Upper lobe of left lung (tissue), 6 donors: ENCODE results near the gene RBM33. TPM values are rescaled to one million over a fixed set of nuclear protein-coding genes. Genes with fewer than 3 reads are reported as not detected.

ENCODE experiments used
- ATAC-seq, 2 donors: fragments of 200-7000 bp; cut with Tn5 transposase; one replicate each; pipeline ENCODE4 v1.9.1; 2022; ENCODE audit warnings: mild to moderate bottlenecking in 2 of 2, moderate library complexity in 2 of 2; ENCODE audit not compliant: low FRiP score in 2 of 2
- DNase-seq, 2 donors: peaks; one replicate each; pipeline ENCODE4 v3.0.0-alpha.2; 2019 to 2020
- H3K27ac ChIP-seq, 4 donors: fragments of 200-600 bp; sonication (generic); one replicate each; pipeline ENCODE4 v1.5.1; 2016 to 2019
- H3K27me3 ChIP-seq, 4 donors: fragments of 200-600 bp; sonication (generic); one replicate each; pipeline ENCODE4 v1.5.1; 2017 to 2019
- H3K36me3 ChIP-seq, 4 donors: fragments of 200-600 bp; sonication (generic); one replicate each; pipeline ENCODE4 v1.5.1; 2016 to 2019
- H3K4me1 ChIP-seq, 4 donors: fragments of 200-600 bp; sonication (generic); one replicate each; pipeline ENCODE4 v1.5.1; 2018 to 2019
- H3K4me3 ChIP-seq, 4 donors: fragments of 200-600 bp; sonication (generic); one replicate each; pipeline ENCODE4 v1.5.1; 2017 to 2019; ENCODE audit warnings: mild to moderate bottlenecking in 2 of 4, moderate library complexity in 1 of 4
- H3K9me3 ChIP-seq, 4 donors: fragments of 200-600 bp; sonication (generic); one replicate each; pipeline ENCODE4 v1.5.1; 2018 to 2019
- CTCF ChIP-seq, 6 experiments: fragments of 450-650 bp in 4 of 6; fragments of 200-600 bp in 2 of 6; sonication (generic) in 2 of 6; IDR thresholded peaks; one replicate each; pipeline ENCODE4 v1.5.1; 2016 to 2019; ENCODE audit warnings: antibody characterized with exemption in 6 of 6
- EP300 ChIP-seq, 4 donors: sonication (generic); formaldehyde crosslinking; IDR thresholded peaks; one replicate each; pipeline ENCODE4 v1.5.1; 2017; ENCODE audit warnings: antibody characterized with exemption in 4 of 4, control low read depth in 2 of 4
- POLR2A ChIP-seq, 4 donors: fragments of 450-650 bp; IDR thresholded peaks; one replicate each; pipeline ENCODE4 v1.5.1; 2016 to 2017; ENCODE audit warnings: antibody characterized with exemption in 4 of 4, mild to moderate bottlenecking in 2 of 4
- POLR2AphosphoS5 ChIP-seq, 2 donors: sonication (generic); formaldehyde crosslinking; IDR thresholded peaks; one replicate each; pipeline ENCODE4 v1.5.1; 2017; ENCODE audit warnings: antibody characterized with exemption in 2 of 2
- WGBS, 2 donors: methylation state at CpG; one replicate each; pipeline ENCODE4 v1.1.5; 2017 to 2018; 5-methylcytosine and 5-hydroxymethylcytosine counted together
- total RNA-seq, 6 donors: library from RNA; depleted of rRNA in 4 of 6; stranded (reverse); fragments of >200 nt in 4 of 6; gene quantifications; one replicate each; pipeline versions ENCODE4 v1.1.0 to v1.2.1, GENCODE V29; 2016 to 2021
- donor health status: DM: no; HTN: no; CAD: no; lungs with moderate emphysema.
- donor health status: DM: no; HTN: yes; CAD: no; lungs with severe emphysema.

Gene RBM33
- total RNA-seq, 6 donors from 2014 or later, result 40.6 to 179 (median 76.4) TPM

- Histone ChIP-seq H3K27ac (peak overlapping the region in 1 of 4 donors; percentile 19), H3K9me3 (no peaks in the 10 kb centered on the region), H3K4me1 (peaks cover 11 to 39% (median 31%) of the 10 kb centered on the region in 4 donors), H3K4me3 (no peak overlapping the region), H3K27me3 (no peaks in the 10 kb centered on the region), H3K36me3 (peaks cover 0 to 14% (median 2%) of the 10 kb centered on the region in 4 donors)
- no peak for DNase-seq
- no peak for TF ChIP-seq POLR2AphosphoS5 (IDR thresholded peaks at IDR 0.05)
- no peak for TF ChIP-seq POLR2A (IDR thresholded peaks at IDR 0.05)
- TF ChIP-seq CTCF (IDR thresholded peaks at IDR 0.05), result no peak
- no peak for TF ChIP-seq EP300 (IDR thresholded peaks at IDR 0.05)
- ATAC-seq, result peak in 1 of 2 donors; percentile 58
- 85 to 93% methylated on average over 9 of the region's 9 CpGs for WGBS, 2 donors
These were observed 111.9 kb downstream of the RBM33 start for GRCh38 chr7:155756322-155756721.

DNA sequence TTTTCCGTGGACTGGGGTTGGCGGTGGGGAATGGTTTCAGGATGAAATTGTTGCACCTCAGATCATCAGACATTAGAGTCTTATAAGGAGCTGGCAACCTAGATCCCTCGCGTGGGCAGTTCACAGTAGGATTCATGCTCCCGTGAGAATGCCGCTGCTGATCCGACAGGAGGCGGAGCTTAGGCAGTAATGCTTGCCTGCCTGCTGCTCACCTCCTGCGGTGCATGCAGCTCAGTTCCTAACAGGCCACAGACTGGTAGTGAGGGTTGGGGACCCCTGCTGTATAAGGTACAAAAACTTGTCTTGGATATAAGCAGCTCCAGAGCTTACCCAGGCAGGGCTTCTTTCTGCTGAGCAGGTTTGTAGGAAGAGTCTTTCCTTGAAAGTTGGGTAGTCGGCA is 113.9 kb downstream of the RBM33 start:
- WGBS, 2 donors, result 90 to 100% methylated on average over 5 to 10 of the region's 10 CpGs
- TF ChIP-seq EP300 (IDR thresholded peaks at IDR 0.05) (no peak), CTCF (IDR thresholded peaks at IDR 0.05) (no peak), POLR2AphosphoS5 (IDR thresholded peaks at IDR 0.05) (no peak), POLR2A (IDR thresholded peaks at IDR 0.05) (no peak)
- Histone ChIP-seq H3K9me3 (no peaks in the 10 kb centered on the region), H3K27me3 (no peaks in the 10 kb centered on the region), H3K27ac (no peak overlapping the region), H3K36me3 (peaks cover 0 to 23% (median 2%) of the 10 kb centered on the region in 4 donors), H3K4me3 (no peak overlapping the region), H3K4me1 (peaks cover 22 to 43% (median 33%) of the 10 kb centered on the region in 4 donors)
- DNase-seq, result no peak
- ATAC-seq, result no peak

GRCh38 chr7:155759740-155760430 is 115.4 kb downstream of the RBM33 start:
- DNase-seq (no peak), ATAC-seq (no peak)
- no peaks in the 10 kb centered on the region for H3K27me3 ChIP-seq
- no peak overlapping the region for H3K4me3 ChIP-seq
- H3K9me3 ChIP-seq, result no peaks in the 10 kb centered on the region
- peaks cover 0 to 37% (median 5%) of the 10 kb centered on the region in 4 donors for H3K36me3 ChIP-seq
- 73 to 82% methylated on average over 9 of the region's 9 CpGs for WGBS, 2 donors
- H3K27ac ChIP-seq, result no peak overlapping the region
- H3K4me1 ChIP-seq, result peaks cover 27 to 41% (median 34%) of the 10 kb centered on the region in 4 donors
- no peak for TF ChIP-seq POLR2AphosphoS5 (IDR thresholded peaks at IDR 0.05)
- TF ChIP-seq POLR2A (IDR thresholded peaks at IDR 0.05), result no peak
- no peak for TF ChIP-seq EP300 (IDR thresholded peaks at IDR 0.05)
- no peak for TF ChIP-seq CTCF (IDR thresholded peaks at IDR 0.05)

DNA sequence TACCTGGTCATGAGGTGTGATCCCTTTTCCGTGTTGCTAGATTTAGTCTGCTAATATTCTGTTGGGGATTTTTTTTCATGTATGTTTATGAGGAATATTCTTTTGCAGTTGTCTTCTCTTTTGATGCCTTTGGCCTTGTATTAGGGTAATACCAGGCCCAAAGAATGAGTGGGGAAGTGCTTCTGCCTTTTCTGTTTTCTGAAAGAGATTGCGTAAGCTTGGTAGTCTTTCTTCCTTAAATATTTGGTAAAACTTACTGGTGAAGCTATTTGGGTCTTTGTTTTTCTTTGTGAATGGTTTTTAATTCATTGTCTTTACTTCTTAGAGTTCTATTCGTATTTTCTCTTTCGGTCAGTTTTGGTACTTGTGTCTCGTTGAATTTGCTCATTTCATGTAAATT is 116.7 kb downstream of the RBM33 start:
- H3K4me1 ChIP-seq, result peaks cover 26 to 34% (median 31%) of the 10 kb centered on the region in 4 donors
- DNase-seq (no peak), ATAC-seq (peak in 1 of 2 donors; percentile 29)
- 79 to 85% methylated on average over 5 of the region's 5 CpGs for WGBS, 2 donors
- H3K36me3 ChIP-seq, result peaks cover 0 to 50% (median 11%) of the 10 kb centered on the region in 4 donors
- no peak overlapping the region for H3K4me3 ChIP-seq
- H3K27ac ChIP-seq, result no peak overlapping the region
- H3K27me3 ChIP-seq, result no peaks in the 10 kb centered on the region
- TF ChIP-seq POLR2A (IDR thresholded peaks at IDR 0.05) (no peak), CTCF (IDR thresholded peaks at IDR 0.05) (no peak), EP300 (IDR thresholded peaks at IDR 0.05) (no peak), POLR2AphosphoS5 (IDR thresholded peaks at IDR 0.05) (no peak)
- no peaks in the 10 kb centered on the region for H3K9me3 ChIP-seq

DNA sequence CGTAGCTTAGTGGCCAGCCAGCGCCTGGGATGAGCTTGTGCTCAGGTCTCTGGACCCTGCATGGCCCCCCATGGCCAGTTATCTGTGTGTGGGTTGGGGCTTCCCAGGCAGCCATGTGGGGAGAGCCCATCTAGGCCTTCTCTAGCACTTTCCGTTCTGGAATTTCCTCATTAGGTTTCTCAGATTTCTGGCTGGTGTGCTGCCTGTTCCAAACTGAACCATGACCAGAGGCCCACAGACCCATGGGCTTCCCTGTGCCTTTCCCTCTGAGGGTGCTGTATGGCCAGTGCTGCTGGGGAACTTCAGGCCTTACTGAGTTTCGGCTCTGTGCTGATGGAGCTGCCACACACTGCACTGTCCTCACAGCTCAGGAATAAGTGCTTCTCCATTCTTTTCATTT is 117.6 kb downstream of the RBM33 start:
- Histone ChIP-seq H3K4me1 (peaks cover 26 to 34% (median 31%) of the 10 kb centered on the region in 4 donors), H3K9me3 (no peaks in the 10 kb centered on the region), H3K4me3 (no peak overlapping the region), H3K36me3 (peaks cover 6 to 58% (median 19%) of the 10 kb centered on the region in 4 donors), H3K27ac (peak overlapping the region in 1 of 4 donors; percentile 38), H3K27me3 (no peaks in the 10 kb centered on the region)
- TF ChIP-seq CTCF (IDR thresholded peaks at IDR 0.05), result no peak
- no peak for TF ChIP-seq POLR2A (IDR thresholded peaks at IDR 0.05)
- no peak for TF ChIP-seq POLR2AphosphoS5 (IDR thresholded peaks at IDR 0.05)
- no peak for TF ChIP-seq EP300 (IDR thresholded peaks at IDR 0.05)
- DNase-seq (no peak), ATAC-seq (no peak)
- WGBS, 2 donors, result 87 to 89% methylated on average over 4 of the region's 4 CpGs
